Activated effector memory CD4-positive, alpha-beta T cell treated with anti-CD3 and anti-CD28 coated beads, Interleukin-2, amount 50 U/mL, for 16 hours (primary cell): ENCODE measurements around the gene KPNA1.
"Not testable (repeated sequence)": the region's sequence is repeated elsewhere in the genome, so short reads cannot be mapped to it uniquely, and the experiment has no call there.

Source experiments
- DNase-seq: peaks from one replicate; pipeline ENCODE4 v3.0.0-alpha.2; 2020

The KPNA1 gene

DNA sequence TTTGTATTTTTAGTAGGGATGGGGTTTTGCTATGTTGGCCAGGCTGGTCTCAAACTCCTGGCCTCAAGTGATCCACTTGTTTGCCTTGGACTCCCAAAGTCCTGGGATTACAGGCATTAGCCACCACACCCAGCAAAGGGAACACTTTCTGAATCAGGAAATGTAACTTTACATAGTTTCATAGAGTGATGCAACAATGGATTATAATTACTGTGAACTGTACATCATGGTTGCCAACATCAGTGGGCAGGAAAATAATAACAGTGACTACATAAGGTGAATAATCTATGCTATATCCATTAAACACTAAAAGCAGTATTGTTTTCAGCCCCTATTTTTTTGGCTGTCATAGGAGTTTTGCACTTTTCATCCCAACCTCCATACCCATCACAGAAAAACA is 5.0 kb upstream of the KPNA1 start:
- no peak for DNase-seq

DNA sequence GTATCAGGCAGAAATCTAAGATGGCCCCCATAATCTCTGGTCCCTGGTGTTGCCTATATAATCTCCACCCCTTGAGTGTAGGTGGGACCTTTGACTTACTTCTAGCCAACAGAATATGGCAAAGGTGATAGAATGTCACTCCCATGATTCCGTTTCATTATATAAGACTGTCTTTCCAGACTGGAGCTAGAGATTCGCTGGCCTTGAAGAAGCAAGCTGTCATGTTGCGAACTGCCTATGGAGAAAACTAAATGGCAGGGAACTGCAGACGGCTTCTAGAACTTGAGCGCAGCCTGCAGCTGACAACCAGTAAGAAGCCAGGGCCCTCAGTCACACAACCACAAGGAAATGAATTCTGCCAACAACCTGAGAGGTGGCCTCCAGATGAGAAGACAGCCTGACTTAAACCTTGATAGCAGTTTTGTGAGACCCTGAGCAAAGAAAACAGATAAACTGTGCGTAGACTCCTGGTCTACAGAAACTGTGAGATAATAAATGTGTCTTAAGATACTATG is 2.2 kb upstream of the KPNA1 start:
- DNase-seq = no peak

DNA sequence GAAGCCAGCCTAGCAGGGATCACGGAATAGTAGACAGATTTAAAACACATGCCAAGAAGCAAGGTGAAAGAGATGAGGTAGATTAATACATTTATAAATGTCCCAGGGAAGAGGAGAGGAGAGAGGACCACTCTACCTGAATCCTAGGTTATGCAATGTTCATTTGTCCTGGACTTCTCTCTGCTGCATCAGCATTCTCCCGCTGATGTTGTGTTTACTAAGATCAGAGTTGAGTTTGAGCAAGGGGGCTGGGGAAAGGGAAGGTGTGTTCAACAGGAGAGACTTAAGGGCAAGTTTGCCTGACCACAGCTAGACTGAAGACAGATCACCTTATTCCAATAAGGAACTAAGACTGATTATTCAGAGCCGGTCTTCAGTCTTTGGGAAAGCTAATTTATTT is 1.1 kb upstream of the KPNA1 start:
- DNase-seq = no peak

DNA sequence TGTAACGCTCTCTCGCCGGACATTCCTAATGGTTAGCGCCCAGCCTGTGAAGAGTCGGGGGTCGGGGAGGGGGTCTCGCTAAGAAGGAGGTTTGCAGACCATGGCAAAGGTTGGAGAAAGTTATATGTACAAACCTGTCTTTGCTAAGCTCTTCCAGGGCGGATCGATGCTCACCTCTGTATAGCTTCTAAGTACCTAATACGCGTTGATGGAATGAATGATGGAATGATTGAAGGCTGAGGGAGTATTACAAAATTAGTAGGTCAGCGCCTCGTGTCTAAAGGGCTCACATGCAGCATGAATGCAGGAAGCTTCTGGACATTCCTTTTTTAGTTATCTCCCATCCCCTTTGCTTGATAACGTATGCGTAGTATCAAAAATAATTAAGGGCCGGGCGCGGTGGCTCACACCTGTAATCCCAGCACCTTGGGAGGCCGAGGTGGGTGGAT is 305 bp upstream of the KPNA1 start:
- DNase-seq = no peak

DNA sequence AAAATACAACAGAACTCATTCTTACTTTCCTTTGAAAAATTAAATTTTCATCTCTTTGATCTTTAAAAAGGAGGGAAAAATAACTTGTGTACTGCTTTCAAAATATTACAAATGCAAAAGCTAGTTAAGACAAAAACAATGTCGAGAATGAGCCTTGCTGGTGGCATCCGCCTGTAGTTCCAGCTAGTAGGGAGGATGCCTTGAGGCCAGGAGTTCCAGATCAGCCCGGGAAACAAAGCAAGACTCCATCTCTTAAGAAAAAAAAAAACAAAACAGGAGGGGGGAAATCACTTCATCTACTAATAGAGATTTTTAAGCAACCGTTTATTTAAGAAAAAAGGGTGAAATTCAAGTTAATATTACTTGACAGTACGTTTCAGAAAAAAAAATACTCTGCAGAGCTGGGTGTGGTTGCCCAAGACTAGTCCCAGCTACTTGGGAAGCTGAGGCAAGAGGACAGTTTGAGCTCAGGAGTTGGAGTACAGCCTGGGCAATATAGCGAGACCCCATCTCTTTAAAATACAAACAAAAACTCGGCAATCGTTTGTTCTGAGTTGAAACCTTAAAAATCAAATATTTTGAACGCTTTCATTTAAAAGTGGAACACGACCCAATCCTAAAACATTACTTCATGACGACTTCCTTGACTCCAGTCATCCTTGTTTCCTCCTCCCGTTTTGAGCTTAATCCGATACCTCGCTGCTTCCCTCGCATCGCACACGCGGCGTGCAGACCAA is 1.2 kb downstream of the KPNA1 start:
- no peak for DNase-seq

DNA sequence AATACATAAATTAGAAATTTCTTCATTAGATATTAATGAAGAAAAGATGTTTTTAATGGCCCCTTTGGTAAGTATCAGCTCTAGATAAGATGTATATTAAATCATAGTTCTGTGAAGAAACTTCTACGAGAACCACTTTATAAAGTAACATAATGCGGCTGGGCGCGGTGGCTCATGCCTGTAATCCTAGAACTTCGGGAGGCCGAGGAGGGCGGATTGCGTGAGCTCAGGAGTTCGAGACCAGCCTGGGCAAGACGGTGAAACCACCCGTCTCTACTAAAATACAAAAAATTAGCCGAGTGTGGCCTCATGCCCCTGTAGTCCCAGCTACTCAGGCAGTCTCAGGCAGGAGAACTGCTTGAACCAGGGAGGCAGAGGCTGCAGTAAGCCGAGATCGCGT is 2.5 kb downstream of the KPNA1 start:
- no peak for DNase-seq

DNA sequence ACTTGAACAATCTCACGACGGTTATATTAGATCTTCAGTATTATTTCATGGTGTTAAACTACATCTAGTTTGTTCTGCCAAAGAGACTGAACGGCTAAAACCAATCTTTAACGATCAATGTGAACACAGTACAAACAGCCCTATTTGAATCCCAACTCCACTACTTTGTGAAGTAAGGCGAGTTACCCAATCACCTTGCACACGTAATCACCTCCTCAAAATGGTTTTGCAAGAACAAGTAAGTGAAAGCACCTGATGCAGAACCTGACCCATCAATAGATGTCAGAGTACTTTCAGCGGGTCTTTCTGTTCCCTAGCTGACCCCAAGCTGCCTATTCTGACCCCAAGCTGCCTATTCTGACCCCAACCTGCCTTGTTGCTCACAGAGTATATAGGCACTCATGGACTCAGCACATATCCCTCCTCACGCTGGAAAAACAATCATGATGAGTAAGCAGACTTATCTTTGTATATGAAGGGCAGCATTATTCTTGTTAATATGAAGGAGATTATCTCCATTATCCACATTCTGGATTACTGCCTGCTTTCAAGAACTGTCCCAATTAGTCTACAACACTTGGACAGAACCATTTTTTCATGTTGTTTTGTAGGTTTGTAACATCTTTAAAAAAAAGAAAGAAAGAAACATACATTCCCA is 3.7 kb downstream of the KPNA1 start:
- DNase-seq = no peak

DNA sequence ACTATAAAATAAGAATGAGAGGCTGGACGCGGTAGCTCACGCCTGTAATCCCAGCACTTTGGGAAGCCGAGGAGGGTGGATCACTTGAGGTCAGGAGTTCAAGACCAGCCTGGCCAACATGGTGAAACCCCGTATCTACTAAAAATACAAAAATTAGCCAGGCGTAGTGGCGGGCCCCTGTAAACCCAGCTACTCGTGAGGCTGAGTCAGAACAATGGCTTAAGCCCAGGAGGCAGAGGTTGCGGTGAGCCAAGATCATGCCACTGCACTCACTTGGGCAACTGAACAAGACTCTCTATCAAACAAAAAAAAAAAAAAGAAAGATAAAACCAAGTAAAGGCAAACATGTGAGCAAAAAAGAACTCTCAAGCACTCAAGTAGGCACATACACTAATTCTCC is 5.8 kb downstream of the KPNA1 start:
- not testable (repeated sequence) for DNase-seq

DNA sequence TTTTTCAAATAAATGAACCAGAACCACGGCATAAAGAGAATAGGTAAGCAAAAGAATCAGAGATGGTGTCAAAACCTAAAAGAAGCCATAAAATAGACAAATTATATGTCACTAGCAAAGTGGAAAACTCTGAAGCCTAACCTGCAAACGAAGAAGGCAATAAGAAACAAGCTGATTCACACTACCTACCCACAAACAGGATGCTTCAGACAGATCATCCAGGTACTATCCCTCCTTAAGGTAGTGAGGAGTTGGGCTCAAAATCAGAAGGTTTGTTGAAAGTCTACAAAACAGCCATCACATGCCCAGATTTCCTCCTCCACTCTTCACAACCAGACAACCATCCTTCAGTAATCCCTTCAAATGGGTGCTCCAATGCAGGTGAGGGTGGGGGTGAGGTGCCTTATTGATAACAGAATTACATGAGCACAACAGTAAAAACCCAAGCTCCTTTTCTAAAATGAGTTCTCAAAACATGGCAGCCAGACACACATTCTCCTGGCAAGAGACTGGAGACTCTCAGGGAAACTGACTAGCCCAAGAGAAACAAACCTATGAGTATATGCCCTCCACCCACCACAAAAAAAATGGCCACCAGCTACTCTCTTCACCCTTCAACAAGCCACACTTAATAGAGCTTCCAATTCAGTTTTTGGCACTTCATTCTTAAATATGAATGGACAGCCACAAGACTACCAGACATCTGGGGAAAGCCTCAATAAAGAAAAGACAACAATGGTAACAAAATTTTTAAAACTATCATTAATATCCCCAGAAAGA is 6.4 kb downstream of the KPNA1 start:
- no peak for DNase-seq

DNA sequence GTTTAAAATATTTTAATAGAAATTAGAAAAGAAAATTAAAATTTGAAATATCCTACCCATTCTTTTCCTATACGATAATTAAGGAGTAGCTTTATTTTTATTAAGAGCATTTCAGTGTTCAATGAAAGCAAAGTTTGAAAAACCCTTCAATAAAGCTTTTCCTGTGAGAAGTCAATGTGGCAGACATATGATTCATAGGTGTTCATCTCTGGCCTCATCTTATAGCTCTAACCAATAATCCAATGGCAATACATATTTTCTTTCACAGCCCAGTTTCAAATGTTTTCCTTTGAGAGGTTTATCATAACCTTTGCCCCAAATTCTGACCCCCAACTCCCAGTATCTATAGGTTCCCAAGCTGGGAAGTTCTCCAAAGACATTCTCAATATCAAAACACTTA is 8.3 kb downstream of the KPNA1 start:
- no peak for DNase-seq

DNA sequence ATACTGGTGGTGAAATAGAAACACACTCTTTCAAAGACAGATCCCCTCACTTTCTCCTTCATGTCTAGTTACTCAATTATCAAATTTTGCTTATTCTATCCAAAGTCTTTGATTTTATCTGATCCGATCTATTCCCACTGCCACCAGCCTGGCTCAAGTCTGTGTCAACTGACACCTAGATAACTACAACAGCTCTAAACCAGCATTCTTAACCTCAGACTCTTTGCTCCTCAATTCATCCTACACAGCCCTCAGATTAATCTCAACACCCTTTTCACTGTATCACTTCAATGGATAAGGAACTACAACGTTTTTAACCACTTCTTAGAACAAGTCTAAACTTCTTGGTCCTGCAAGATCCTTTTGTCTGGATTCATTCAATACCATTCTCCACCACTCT is 9.1 kb downstream of the KPNA1 start:
- DNase-seq = no peak

DNA sequence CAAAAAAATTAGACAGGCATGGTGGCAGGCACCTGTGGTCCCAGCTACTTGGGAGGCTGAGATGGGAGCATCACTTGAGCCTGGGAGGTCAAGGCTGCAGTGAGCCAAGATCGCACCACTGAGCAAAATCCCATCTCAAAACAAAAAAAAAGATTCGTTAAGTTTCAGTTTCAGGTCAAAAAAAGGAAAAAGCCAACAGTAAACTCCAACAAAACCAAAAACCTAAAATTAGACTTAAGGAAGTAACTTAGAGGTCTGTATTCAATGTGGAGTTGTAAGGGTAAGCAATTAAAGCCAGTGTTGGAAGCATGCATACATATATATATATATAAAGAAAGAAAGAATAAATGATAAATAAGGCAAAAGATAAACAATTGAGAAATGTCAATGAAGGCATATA is 11.8 kb downstream of the KPNA1 start:
- DNase-seq = no peak

DNA sequence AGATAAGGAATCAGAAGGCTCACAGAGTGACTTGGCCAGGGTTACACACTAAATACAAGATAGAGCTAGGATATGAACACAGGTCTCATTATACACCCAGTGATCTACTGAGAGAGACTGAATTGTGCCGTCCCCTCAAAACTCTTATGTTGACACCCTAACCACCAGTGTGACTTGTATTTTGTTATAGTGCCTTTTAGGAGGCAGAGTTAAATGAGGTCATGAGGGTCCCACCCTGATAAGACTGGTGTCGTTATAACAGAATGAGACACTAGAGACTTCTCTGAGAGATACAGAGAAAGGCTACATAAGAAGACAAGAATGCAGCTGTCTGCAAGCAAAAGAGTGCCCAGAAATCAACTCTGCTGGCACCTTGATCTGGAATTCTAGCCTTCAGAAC is 12.6 kb downstream of the KPNA1 start:
- no peak for DNase-seq

DNA sequence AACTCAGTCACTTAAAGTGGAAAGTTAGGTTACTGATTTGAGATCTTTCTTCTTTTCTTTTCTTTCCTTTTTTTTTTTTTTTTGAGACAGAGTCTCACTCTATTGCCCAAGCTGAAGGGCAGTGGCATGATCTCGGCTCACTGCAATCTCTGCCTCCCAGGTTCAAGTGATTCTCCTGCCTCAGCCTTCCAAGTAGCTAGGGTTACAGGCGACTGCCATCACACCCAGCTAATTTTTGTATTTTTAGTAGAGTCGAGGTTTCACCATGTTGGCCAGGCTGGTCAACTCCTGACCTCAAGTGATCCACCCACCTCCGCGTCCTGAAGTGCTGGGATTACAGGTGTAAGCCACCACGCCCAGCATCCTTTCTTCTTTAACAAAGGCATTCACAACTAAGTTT is 13.8 kb downstream of the KPNA1 start:
- not testable (repeated sequence) for DNase-seq

DNA sequence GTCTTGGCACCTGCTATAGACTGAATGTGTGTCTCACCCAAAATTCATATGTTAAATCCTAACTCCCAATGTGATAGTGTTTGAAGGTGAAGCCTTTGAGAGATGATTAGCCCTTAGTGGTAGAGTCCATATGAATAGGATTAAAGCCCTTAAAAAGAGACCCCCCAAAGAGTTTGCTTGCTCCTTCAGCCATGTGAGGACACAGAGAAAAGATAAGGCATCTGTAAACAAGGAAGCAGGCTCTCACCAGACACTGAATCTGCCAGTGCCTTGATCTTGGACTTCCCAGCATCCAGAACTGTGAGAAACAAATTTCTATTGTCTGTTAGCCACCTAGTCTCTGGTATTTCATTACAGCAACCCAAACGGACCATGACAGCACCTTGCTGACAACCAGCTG is 16.6 kb downstream of the KPNA1 start:
- no peak for DNase-seq

DNA sequence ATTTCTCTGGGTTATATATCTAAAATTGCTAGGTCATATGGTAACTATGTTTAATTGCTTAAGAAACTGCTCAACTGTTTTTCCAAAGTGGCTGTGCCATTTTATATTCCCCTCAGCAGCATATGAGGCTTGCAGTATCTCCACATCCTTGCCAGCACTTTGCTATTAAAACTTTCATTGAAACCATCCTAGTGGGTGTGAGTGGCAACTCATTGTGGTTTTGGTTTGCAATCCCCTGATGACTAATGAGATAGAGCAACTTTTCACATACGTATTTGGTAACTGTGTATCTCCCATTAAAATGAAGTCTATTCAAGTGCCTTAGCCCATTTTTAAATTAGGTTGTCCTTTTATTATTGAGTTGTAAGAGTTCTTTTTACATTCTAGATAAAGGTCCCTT is 17.3 kb downstream of the KPNA1 start:
- DNase-seq = no peak

DNA sequence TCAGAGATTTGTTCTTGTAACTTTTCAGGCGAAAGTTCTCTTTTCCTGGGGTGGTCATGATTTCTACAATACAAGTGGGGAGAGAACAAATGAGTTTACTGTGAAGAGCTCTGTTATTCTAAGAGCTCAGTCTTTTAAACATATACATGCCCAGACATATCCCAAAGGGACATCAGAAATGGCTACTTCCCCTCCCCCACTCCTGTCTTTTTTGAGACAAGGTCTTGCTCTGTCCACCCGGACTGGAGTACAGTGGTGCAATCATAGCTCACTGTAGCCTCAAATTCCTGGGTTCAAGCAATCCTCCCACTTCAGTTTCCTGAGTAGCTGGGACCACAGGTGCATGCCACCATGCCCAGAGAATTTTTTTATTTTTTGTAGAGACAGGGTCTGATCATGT is 18.2 kb downstream of the KPNA1 start:
- DNase-seq = no peak

DNA sequence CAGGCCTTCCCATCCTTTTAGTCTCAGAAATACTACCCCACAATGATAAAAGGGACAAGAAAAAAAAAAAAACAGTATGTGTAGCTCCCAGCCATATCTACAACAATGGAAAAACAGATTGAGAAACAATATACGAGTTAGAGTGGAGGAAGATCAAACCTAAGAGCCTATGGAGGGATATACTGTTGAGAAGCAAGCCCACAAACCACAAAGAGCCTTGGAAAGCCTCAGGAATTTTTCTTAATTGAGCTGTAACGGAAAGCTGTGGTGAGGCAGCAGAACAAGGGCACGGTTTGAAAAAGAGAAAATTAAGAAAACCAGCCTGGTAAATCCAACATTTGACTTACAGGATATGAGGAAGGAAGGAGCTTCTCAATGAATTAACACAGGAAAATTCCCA is 21.4 kb downstream of the KPNA1 start:
- no peak for DNase-seq

DNA sequence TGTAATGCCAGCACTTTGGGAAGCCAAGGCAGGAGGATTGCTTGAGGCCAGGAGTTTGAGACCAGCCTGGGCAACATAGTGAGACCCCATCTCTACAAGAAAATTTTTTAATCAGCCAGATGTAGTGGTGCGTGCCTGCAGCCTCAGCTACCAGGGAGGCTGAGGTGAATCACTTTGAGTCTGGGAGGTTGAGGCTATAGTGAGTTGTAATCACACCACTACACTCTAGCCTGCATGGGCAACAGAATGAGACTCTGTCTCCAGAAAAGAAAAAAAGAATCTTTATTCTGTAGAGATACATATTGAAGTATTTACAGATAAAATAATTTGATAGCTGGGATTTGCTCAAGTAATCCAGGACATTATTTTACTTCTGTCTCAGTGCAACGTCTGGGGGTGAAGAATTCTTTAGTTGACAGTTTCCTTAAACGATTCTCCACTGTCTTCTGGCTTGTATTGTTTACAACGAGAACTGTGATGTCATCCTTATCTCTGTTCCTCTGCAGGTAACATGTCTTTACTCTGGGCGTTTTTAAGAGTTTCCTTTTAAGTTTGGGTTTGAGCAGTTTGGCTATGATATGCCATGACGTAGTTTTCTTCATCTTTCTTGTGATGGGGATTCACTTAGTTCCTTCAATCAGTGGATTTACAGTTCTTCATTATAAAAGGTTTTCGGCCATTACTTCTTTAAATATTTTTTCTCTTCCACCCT is 26.3 kb downstream of the KPNA1 start:
- no peak for DNase-seq

DNA sequence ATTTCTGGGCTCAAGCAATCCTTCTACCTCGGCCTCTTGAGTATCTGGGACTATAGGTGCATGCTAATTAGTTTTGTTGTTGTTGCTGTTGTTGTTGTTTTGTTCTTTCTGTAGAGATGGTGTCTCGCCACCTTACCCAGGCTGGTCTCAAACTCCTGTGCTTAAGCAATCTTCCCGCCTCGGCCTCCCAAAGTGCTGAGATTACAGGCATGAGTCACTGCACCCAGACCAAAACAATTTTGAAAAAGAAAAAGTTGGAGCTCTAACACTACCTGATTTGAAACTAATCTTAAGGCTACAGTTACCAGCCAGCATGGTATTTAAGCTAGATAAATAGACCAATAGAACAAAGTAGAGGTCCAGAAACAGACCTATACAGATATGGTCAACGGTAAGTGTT is 29.8 kb downstream of the KPNA1 start:
- no peak for DNase-seq

DNA sequence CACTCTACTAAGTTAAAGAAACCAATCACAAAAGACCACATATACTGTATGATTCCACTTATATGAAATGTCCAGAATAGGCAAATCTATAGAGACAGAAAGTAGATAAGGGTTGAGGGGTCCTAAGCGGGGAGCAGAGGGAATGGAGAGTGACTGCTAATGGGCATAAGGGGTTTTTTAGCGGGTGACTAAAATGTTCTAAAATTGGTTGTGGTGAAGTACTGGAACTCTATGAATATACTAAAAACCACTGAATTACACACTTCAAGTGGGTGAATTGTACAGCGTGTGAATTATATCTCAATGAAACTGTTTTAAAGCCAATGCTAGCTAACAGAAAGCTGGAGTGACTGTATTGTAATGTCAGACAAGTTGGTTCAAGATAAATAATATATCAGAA is 33.3 kb downstream of the KPNA1 start:
- DNase-seq = no peak

DNA sequence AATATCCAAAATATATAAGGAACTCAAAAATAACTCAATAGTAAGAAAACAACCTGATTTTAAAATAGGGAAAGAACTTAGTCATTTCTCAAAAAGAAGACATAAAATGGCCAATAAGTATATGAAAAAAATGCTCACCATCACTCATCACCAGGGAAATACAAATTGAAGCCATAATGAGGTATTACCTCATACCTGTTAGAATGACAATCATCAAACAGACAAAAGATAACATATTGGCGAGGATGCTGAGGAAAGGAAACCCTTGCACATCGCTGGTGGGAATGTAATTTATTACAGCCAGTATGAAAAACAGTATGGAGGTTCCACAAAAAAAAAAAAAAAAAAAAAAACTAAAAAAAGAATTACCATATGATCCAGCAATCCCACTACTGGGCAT is 38.2 kb downstream of the KPNA1 start:
- no peak for DNase-seq

DNA sequence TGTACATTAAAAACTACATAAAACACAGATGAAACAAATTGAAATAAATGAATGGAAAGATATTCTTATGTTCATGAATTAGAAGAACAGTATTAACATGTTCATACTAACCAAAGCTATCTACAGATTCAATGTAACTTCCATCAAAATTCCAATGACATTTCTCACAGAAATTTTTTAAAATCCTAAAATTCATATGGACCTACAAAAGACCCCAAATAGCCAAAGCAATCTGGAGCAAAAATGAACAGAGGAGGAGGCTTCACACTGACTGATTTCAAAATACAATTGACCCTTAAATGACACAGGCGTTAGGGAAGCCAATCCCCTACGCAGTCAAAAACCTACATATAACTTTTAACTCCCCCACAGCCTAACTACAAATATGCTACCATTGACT is 39.4 kb downstream of the KPNA1 start:
- no peak for DNase-seq
